GM21360 (cell line): ENCODE results near the gene SLC29A2.
A peak's percentile ranks its signal among the peaks of the same experiment; 100 is the strongest.

ENCODE experiments used
- ATAC-seq: cut with Tn5 transposase; IDR thresholded peaks from one replicate; pipeline ENCODE4 v1.9.1; 2021; ENCODE audit warnings: mild to moderate bottlenecking, moderate library complexity; ENCODE audit not compliant: unreplicated experiment

Gene SLC29A2

GRCh38 chr11:66371627-66372415 lies at the start of gene SLC29A2:
Gene SLC29A2, minus strand, starts transcription at chr11:66371760. Its CDS starts 169 bp downstream, at chr11:66371591.
- peak; percentile 69 for ATAC-seq

GRCh38 chr11:66420671-66421476 lies 49.3 kb upstream of the SLC29A2 start, which contains the start of gene NPAS4:
Gene NPAS4, plus strand, starts transcription at chr11:66421035. Its CDS starts 145 bp downstream, at chr11:66421180.
- no peak for ATAC-seq

GRCh38 chr11:66419825-66420224 lies 48.3 kb upstream of the SLC29A2 start:
- ATAC-seq, result no peak

DNA sequence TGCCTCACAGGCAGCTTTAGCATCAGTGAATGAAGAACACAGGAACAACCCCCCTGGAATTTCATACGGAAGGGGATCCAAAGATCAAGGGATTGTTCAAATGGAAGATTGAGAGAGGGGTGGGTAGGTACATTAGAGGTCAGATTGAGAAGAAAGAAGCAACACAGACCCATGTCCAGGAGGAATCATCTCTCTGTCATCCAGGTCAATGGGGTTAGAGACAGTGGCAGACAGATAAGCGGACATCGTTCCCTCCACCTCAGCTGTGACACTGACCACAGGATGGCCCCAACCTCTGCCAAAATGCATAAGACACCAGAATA lies 47.4 kb upstream of the SLC29A2 start:
- no peak for ATAC-seq

GRCh38 chr11:66418168-66418985 lies 46.8 kb upstream of the SLC29A2 start:
- no peak for ATAC-seq

DNA sequence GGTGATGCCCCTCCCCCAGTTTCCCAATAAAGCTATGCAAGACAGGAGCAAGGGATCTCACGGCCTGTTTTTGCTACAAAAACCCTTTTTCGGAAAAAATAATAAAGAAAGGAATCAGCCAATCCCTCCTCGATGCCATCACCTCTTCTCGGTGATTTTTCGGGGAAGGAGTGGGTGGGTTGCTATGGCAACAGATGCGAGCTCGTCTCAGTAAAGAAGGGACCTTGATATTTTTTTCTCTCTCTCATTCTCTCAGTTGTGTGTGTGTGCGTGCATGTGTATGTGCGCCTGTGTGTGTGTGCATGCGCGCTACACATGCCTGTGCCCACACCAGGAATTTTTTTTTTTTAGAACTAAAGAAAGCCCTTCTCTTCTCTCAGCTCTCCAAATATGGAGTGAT lies 45.4 kb upstream of the SLC29A2 start:
- ATAC-seq, result no peak

GRCh38 chr11:66415423-66415822 lies 43.9 kb upstream of the SLC29A2 start:
- no peak for ATAC-seq

DNA sequence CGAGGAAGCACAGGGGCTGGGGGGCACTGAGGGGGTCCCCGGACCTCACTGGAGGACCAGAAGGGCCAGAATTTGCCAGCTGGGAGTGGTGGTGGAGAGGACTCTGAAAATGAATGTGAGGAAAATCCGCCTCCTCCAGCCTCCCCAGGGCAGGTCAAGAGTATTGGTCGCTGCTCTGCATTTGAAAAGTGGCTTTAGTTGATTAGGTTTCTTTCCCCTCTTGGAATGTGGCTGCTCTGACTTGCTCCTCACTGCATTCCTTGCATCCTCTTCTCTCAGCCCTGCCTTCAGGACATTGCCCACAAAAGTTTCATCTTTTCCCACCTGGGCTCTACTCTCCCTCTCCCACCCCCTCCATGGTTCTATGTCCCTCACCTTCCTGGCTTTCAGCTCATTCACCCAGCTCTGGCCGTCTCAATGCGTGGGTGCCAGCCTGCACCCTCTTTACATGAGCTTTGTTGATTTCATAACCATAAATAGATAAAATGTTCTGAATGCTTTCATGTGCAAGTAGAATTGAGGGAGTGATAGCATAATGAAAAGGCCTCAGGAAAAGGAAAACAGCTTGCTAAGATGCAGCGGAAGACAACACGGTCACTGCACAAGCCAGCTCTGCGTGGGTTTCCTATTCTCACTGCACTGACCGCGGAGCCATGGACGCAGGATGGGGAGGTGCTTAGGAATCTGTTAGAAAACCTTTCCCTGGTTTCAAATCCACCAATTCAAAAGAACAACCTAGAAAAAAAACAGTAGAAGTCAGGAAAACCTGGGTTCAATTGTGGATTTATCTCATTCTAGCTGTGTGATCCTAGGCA lies 42.8 kb upstream of the SLC29A2 start:
- ATAC-seq, result no peak

- ATAC-seq, result no peak
These were observed 41.6 kb upstream of the SLC29A2 start for GRCh38 chr11:66413167-66413566.

DNA sequence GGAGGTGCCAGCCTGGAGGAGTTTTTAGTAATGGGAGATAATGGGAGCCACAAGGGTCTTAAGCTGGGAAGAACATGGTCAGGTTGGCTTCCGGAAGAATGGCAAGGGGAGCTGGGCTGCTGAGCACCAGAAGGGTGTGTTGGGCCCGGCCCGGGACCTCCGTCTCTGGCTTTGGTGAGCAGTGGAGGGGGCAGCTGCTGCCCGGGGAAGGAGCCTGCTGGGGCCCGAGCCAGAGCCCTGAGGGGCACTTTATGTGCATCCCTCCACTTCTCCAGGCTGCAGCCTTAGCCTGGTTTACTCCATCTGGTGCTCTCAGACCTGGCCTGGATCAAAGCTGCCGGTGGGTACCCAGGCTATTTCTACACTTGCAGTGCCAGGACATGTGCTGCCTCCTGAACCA lies 40.5 kb upstream of the SLC29A2 start:
- no peak for ATAC-seq

GRCh38 chr11:66411323-66411722 lies 39.8 kb upstream of the SLC29A2 start:
- ATAC-seq, result no peak

DNA sequence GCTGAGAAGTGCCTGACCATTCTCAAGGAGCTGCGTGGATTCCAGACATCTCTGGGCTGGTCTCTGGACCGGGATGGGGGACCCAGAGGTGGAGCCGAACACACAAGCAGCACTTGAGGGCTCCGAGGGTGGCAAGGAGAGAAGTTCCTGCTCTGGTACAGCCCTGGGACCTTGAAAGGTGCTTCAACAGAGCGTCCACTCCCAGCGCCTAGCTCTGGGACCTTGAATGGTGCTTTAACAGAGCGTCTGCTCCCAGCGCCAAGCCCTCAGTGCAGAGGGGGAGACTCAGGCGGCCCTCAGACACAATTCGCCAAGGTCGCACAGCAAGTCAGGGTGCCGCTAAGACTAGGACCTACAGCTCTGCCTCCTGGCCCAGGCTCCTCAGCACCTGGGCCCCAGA lies 38.6 kb upstream of the SLC29A2 start:
- no peak for ATAC-seq

DNA sequence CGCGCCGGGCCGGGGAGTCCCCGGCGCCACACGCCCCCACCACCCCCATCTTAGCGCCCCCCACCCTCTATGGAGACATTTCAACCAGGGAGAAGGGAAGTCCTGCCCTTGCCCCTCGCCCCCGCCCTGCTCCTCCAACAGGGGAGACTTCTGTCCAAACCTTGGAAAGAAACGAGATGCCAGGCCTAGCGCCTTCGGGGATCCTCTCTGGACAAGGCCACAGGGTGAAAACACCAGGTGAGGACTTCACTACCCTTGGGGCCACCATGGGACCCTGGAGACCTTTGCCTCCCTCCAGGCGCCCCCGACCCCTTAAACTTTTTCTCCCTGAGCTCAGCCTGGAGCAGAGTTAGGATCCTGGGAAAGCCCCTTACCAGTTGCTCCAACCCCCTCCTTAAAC lies 37.7 kb upstream of the SLC29A2 start:
- no peak for ATAC-seq

DNA sequence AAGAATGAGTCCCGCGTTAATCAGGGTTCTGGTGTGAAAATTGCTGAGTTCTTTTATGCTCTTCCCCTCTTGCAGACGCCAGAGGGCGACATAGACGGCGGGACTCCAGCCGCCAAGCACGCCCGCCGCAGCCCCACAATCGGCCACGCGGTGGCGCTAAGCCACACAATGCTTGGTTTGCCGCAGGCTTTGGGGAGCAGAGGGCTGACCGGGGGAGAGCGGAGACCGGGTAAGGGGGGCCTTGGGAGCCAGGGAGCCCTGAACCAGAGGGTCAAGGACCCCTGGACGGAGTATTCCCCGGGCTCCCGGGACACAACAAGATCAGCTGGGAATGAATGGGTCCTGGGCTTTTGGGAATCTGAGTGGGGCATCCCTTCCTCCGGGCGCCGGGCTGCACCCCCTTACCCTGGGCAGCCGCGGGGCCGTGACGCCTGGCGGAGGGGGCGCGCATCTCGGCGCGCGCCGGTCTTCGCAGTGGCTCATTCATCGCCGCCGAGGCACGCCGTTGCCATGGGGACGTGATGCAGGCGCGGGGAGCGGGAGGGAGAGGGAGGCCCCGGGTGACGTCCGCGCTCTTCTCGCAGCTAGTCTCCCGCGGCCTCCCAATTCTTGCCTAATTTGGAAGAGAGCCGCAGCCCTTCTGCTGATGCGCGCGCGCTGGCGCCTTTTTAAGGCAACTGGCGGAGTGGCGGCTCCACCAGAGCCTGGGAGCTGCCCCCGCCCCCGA lies 37.1 kb upstream of the SLC29A2 start:
- peak; percentile 76 for ATAC-seq

GRCh38 chr11:66407651-66408050 lies 36.1 kb upstream of the SLC29A2 start:
- ATAC-seq, result no peak

DNA sequence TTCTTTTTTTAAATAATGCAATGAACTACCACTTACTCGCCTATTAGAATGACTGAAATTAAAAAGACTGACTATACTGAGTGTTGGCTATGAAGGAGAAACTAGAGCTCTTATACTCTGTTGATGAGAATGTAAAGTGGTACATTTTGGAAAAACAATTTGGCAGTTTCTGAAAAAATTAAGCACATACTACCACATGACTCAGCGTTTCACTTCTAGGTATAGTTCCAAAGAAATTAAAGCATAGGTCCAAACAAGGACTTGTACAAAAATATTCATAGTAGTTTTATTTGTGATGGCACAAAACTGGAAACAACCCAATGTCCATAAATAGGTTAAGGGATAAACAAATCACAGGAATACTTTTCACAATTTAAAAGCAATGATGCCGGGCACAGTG lies 22.4 kb upstream of the SLC29A2 start:
- no peak for ATAC-seq

GRCh38 chr11:66391322-66391721 lies 19.8 kb upstream of the SLC29A2 start:
- ATAC-seq, result no peak

DNA sequence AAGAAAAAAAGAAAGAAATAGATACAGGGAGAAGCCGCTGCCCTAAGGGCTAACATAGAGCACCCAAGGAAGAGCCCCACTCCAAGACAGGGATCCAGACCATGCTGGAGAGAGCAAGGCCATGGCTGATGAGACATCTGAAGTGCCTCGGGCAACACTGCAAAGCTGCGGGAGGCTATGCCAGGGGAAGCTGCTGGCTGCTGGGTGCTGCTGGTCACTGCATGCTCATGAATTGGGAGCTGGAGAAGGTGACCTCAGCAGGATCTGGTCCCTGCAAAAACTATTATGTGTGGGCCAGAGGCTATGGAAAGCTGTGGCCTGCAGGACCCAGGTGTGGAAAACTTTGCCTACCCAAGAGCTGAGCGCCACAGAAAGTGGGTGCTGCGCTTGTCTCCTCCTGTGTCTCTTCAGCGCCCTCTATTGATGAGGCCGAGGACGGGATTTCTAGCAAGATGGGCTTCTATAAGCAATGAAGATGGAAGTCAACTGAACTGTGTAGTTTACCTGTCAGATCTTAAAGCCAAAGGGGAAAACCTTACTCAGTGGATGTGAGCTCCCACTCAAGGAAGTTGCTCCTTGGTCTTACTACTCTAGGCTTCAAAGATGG lies 17.3 kb upstream of the SLC29A2 start:
- ATAC-seq, result no peak
